HG02970 (cell line): ENCODE data around the gene GALNT16.
"Not testable (repeated sequence)": the region's sequence is repeated elsewhere in the genome, so short reads cannot be mapped to it uniquely, and the experiment has no call there.

Experiments
- ATAC-seq: cut with Tn5 transposase; IDR thresholded peaks from one replicate; pipeline ENCODE4 v1.9.1; 2021; ENCODE audit warnings: mild to moderate bottlenecking, moderate library complexity, moderate number of reproducible peaks; ENCODE audit not compliant: unreplicated experiment, low FRiP score

Gene GALNT16

GRCh38 chr14:69357544-69358200 lies 97.7 kb downstream of the GALNT16 start:
- no peak for ATAC-seq

- ATAC-seq = no peak
Observed at GRCh38 chr14:69358233-69358963, 98.4 kb downstream of the GALNT16 start.

DNA sequence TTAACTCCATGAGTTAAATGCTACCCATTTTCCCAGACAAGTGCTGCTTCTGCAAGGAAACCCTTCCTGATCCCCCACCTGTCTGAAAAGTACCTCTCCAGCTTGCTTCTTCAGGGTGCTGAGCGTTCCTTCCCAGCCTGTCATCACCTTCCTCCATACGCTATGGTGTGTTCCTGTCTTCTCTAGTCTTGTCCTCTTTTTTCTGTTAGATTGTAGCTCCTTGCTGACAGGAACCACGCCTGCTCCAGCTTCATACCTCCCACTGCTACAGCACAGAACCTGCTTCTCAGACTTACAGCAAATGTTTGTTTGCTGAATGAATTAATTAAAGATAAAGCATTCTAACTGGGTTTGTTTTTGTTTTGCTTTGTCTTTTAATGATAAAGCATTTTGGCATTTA lies 99.0 kb downstream of the GALNT16 start:
- no peak for ATAC-seq

DNA sequence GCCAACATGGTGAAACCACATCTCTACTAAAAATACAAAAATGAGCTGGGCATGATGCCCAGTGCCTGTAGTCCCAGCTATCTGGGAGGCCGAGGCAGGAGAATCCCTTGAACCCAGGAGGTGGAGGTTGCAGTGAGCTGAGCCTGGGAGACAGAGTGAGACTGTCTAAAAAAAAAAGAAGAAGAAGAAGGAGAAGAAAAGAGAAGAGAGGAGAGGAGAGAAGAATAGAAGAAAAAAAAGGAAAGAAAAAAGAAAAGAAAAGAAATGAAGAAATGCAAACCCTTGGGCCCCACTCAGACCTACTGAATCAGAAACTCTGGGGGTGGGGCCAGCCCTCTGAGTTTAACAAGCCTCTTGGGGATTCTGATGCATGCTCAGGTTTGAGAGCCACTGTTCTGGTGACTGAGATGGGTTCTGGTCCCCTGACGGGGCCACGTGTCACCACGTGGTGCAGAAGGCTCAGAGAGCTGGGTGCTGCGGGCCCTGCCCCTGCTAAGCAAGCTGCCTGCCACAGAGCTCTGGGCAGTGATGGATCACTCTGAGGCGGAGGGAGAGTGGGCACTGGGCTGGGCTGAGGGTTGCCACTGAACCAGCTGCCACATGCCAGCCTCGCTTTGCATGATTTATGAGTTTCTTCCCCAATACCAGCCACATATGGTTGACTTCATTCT lies 100.6 kb downstream of the GALNT16 start:
- ATAC-seq = no peak

- no peak for ATAC-seq
Observed at GRCh38 chr14:69363055-69363454, 103.1 kb downstream of the GALNT16 start.

- ATAC-seq = no peak
Observed at GRCh38 chr14:69363964-69364363, 104.0 kb downstream of the GALNT16 start.

DNA sequence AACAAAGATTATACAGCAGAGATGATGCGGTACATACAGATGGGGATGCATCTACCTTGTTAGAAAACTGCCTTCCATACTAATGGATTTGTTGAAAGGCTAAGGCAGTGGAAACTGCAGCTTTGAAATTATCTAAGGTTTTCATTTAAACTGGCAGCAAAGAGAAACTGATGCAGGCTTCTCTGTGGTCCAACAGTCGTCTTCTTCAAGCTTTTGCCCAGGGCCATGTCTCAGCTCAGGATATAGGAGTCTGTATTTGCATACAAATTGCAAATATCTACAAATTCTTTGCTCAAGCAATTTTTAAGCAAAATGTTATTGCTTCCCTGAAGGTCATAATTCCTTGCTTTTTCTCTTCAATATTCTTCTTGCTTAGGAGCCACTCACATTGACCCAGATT lies 104.4 kb downstream of the GALNT16 start:
- ATAC-seq = no peak

DNA sequence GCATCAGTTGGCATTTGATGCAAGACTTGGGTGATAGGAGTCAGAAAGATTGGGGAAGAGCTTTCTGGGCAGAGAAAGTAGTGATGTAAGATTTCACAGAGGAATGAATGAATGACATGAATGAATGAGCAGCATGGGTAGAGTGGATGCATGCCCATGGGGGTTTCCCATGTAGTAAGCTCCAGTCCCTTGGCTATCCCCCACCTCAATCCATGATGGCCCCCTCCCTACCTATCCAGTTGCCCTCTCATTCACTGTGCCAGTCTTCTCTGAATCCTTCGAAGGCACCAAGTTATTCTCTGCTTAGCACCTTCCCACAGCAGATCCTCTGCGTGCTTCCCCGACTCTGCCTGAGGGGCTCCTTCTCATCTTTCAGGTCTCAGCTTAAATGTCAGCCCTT lies 106.1 kb downstream of the GALNT16 start:
- no peak for ATAC-seq

GRCh38 chr14:69366761-69367160 lies 106.8 kb downstream of the GALNT16 start:
- no peak for ATAC-seq

DNA sequence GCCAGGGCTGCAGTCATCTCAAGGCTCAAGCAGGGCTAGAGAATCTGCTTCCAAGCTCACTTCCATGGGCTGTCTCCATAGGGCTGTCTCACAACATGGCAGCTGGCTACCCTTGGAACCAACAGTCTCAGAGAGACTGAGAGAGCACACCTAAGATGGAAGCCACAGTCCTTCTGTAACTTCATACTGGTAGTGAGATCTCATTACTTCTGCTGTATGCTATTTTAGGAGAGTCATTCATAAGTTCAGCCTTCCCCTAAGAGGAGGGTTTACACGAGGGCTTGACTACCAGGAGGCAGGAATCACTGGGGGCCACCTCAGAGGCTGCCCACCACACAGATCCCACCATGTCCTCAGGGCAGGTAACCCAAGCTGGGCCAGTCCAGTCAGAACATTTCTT lies 108.4 kb downstream of the GALNT16 start:
- no peak for ATAC-seq

DNA sequence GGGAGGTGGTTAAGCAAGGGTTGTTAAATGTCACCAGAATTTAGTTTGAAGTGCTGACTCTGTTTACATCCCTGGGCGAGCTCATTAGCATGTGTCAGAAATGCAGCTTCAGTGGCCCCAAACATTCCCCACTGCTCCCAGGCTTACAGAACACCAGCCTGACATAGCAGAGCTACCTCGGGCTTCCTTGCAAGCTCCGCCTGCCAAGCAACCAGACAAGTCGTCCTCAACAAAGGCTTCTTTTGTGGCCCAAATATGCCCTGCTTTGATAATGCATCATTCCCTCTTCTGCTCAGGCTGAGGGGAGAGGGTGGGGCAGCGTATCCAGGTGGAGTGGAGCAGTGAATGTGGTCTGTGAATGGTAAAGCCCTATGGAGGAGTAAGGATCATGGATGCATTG lies 110.1 kb downstream of the GALNT16 start:
- ATAC-seq = no peak

GRCh38 chr14:69372146-69372545 lies 112.2 kb downstream of the GALNT16 start:
- ATAC-seq = no peak

DNA sequence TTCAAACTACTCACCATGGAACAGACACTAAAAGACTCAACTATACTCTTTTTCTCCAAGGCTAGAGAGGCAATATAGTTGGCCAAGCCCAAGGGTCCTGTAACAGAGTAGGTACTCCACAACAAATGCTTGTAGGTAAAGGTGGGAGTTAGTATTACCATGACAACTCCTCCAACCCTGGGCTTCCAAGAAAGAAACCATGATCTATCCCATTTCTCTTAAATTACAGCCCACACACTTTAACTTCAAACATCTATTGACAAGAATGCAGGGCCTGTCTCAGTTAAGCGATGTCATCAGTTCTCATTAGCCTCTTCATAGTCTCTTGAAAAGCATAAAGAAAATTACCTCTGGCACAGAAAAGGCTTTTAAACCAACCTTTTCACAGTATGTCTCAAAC lies 113.1 kb downstream of the GALNT16 start:
- ATAC-seq = no peak

DNA sequence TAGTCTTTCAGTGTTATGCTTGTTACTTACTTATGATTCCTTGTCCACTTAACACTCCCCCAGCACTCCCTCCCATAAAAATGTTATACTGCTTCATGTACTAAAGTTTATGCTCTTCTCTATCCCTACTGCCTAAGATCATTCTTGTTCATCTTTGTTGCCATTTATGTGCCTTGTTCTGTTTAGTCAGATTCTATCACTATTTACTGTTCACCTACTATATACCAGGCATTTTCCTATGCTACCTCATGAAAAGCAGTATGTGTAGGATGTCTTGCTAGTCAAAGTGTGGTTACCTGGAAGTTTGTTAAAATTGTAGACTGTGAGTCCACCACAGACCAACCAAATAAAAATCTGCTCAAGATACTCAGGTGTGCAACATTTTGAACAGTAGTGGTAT lies 114.3 kb downstream of the GALNT16 start:
- no peak for ATAC-seq

DNA sequence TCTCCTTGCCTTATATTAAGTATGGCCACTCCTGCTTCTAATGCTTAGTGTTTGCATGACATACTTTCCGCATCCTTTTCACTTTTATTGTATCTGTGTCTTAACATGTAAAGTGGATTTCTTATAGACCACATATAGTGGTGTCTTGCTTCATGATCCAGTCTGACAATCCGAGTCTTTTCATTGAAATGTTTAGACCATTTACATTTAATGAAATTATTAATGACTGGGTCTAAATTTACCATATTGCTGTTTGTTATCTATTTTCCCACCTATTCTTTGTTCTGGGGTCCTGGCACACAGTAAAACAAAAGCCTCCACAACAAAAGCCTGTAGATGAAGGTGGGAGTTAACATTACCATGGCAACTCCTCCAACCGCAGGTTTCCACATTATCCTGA lies 115.2 kb downstream of the GALNT16 start:
- ATAC-seq = no peak

GRCh38 chr14:69375722-69376121 lies 115.8 kb downstream of the GALNT16 start:
- ATAC-seq = no peak

- no peak for ATAC-seq
Observed at GRCh38 chr14:69376439-69376838, 116.5 kb downstream of the GALNT16 start.

DNA sequence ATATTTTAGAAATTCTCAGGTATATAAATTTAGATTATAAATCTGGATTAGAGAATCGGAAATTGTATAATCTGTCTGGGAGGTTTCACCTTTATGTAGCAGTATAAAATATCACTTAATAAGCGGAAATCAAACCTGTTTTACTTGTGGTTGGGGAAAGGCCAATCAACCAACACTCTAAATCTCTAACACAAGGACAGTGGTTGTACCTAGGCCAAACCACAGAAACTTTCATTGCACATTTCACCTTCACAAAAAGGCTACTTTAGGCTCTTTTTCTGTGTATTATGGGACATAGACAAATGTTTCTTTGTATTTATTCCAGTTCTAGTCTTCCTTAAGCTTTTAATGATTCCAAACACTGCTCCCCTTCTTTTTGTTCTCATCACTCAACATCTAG lies 118.3 kb downstream of the GALNT16 start:
- ATAC-seq = no peak

GRCh38 chr14:69387311-69387710 lies 127.4 kb downstream of the GALNT16 start:
- no peak for ATAC-seq

GRCh38 chr14:69391400-69391799 lies 131.4 kb downstream of the GALNT16 start:
- not testable (repeated sequence) for ATAC-seq

DNA sequence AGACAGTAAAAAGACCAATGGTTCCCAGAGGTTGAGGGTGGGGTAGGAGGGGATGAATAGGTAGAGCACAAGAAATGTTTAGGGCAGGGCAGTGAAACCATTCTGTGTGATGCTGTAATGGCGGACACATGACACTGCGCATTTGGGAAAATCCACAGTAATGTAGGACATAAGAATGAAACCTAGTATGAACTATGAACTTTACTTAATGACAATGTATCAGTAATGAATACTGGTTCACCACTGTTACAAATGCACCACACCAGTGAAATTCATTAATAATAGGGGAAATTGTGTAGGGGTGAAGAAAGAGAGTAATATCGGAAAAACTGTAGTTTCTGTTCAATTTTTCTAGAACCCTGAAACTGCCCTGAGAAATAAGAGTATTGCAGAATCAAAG lies 132.5 kb downstream of the GALNT16 start:
- ATAC-seq = no peak

DNA sequence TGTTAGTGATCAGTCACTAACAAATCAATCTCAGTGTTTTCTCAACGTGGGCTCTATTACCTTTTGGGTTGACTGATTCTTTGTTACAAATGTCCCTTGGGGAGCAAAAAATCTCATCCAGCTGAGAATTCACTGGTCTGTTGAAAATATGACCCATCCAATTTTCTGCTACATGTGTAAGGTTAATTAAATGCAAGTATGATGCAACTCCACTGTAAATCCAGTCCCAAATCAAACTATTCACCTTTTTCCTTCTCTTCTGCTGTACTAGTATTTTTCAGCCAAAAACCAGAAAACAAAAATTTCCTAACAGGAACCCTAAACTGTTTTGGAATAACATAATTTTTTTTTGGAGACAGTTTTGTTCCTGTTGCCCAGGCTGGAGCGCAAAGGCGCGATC lies 136.0 kb downstream of the GALNT16 start:
- ATAC-seq = no peak
